GM12892 (cell line): ENCODE results near the gene TERB1.

Experiments
- POLR2A ChIP-seq: IDR thresholded peaks from 2 replicates; pipeline ENCODE4 v1.6.1; 2011; ENCODE audit warnings: low read depth, low read length, control low read depth
- POLR2AphosphoS5 ChIP-seq: IDR thresholded peaks from 2 replicates; pipeline ENCODE4 v1.6.1; 2011; ENCODE audit warnings: low read depth, low read length, control low read depth
- TAF1 ChIP-seq: IDR thresholded peaks from 2 replicates; pipeline ENCODE4 v1.6.1; 2011; ENCODE audit warnings: low read depth, mild to moderate bottlenecking, control low read depth, low read length, borderline replicate concordance

GRCh38 chr16:66720766-66721165 lies 80.6 kb downstream of the TERB1 start:
- no peak for TF ChIP-seq POLR2AphosphoS5
- no peak for TF ChIP-seq POLR2A
- no peak for TF ChIP-seq TAF1
